Tibial nerve (tissue), 4 donors: Measurements from ENCODE around the gene MXD3.

Source experiments
- CTCF ChIP-seq, 5 experiments: fragments of 200-600 bp in 3 of 5; fragments of 450-650 bp in 2 of 5; sonication (generic) in 3 of 5; IDR thresholded peaks; one replicate each; pipeline ENCODE4 v1.5.1; 2016 to 2019; ENCODE audit warnings: antibody characterized with exemption in 5 of 5, mild to moderate bottlenecking in 3 of 5, moderate library complexity in 2 of 5
- EP300 ChIP-seq, 2 donors: sonication (generic); formaldehyde crosslinking; IDR thresholded peaks; one replicate each; pipeline ENCODE4 v1.6.1; 2017; ENCODE audit warnings: antibody characterized with exemption in 2 of 2, mild to moderate bottlenecking in 1 of 2

- TF ChIP-seq CTCF (IDR thresholded peaks at IDR 0.05) (no peak), EP300 (IDR thresholded peaks at IDR 0.05) (no peak)
Measured at GRCh38 chr5:177311392-177311722, 341 bp downstream of the MXD3 start.
